GM19397 (cell line): ENCODE measurements around the gene APOB.

Experiments
- ATAC-seq: cut with Tn5 transposase; IDR thresholded peaks from one replicate; pipeline ENCODE4 v1.9.1; 2021; ENCODE audit warnings: mild to moderate bottlenecking, moderate library complexity; ENCODE audit not compliant: unreplicated experiment

APOB gene, protein sequence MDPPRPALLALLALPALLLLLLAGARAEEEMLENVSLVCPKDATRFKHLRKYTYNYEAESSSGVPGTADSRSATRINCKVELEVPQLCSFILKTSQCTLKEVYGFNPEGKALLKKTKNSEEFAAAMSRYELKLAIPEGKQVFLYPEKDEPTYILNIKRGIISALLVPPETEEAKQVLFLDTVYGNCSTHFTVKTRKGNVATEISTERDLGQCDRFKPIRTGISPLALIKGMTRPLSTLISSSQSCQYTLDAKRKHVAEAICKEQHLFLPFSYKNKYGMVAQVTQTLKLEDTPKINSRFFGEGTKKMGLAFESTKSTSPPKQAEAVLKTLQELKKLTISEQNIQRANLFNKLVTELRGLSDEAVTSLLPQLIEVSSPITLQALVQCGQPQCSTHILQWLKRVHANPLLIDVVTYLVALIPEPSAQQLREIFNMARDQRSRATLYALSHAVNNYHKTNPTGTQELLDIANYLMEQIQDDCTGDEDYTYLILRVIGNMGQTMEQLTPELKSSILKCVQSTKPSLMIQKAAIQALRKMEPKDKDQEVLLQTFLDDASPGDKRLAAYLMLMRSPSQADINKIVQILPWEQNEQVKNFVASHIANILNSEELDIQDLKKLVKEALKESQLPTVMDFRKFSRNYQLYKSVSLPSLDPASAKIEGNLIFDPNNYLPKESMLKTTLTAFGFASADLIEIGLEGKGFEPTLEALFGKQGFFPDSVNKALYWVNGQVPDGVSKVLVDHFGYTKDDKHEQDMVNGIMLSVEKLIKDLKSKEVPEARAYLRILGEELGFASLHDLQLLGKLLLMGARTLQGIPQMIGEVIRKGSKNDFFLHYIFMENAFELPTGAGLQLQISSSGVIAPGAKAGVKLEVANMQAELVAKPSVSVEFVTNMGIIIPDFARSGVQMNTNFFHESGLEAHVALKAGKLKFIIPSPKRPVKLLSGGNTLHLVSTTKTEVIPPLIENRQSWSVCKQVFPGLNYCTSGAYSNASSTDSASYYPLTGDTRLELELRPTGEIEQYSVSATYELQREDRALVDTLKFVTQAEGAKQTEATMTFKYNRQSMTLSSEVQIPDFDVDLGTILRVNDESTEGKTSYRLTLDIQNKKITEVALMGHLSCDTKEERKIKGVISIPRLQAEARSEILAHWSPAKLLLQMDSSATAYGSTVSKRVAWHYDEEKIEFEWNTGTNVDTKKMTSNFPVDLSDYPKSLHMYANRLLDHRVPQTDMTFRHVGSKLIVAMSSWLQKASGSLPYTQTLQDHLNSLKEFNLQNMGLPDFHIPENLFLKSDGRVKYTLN (N-terminal part only)

DNA sequence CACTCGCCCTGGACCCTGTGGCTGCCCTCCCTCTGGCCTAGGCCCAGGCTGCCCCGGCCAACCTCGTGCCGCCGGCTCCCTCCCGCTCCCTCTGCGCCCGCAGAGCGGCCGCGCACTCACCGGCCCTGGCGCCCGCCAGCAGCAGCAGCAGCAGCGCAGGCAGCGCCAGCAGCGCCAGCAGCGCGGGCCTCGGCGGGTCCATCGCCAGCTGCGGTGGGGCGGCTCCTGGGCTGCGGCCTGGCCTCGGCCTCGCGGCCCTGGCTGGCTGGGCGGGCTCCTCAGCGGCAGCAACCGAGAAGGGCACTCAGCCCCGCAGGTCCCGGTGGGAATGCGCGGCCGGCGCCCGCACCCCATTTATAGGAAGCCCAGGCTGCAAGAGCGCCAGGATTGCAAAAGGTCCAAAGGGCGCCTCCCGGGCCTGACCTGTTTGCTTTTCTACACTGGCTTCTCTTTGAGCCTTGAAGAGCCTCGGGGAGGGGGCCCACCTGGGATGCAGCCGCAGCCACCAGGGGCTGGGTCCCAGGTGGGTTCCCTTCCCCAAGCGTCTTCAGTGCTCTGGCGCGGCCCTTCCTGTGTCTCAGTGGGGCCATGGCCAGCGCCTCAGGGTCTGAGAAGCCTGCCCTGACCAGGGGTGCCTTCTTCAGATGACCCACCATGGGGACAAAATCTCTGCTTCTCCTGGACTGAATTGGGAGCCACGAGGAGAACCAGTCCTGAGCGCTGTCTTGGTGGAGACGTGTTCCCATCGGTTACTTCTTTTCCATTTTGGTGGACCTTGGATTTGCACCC lies at the start of gene APOB:
Gene APOB, minus strand, starts transcription at position 330 of the 789 bp plus-strand sequence. Its CDS starts 128 bp downstream, at position 202.
- no peak for ATAC-seq

DNA sequence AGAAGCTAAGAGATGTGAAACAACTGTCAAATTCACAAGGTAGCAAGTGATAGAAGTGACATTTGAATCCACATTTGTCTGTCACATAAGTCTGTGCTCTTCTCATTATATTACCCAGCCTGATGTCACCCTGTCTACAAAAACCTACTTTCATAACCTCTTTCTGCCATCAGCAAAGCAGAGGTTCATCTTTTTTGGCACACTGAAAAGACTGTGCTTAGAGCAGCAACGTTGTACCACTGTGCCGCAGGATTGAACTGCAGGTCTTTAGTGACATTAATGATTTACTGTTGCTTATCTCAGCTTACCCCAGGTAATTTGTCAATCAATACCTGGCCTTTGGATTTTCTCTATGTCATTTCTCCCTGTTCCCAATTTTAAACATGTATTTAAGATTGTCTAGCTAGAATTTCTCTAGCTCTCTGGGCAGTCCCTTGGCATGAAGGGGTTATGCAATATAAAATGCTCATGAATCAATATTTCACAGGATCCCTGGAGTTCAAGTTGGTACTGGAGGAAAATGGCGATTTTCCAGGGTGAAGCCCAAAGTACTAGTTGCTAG lies 48.5 kb upstream of the APOB start:
- no peak for ATAC-seq

DNA sequence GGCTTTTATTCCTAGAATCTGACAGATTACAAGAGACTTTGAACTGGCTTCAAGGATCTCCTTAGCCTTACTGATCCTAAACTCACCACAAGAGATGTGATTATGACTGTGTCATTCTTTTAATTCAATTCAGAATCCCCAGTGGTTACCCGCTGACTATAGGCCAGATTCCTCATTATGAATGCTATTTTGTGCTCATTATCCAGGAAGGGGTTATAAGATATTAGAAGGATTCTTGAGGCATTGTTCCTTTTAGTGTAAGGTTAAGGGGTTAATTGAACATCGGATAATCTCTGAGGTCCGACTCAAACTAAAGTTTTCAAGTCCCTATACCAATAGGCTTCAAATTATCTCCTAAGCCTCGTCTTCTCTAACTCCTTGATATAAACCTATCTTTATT lies 40.5 kb upstream of the APOB start:
- no peak for ATAC-seq

DNA sequence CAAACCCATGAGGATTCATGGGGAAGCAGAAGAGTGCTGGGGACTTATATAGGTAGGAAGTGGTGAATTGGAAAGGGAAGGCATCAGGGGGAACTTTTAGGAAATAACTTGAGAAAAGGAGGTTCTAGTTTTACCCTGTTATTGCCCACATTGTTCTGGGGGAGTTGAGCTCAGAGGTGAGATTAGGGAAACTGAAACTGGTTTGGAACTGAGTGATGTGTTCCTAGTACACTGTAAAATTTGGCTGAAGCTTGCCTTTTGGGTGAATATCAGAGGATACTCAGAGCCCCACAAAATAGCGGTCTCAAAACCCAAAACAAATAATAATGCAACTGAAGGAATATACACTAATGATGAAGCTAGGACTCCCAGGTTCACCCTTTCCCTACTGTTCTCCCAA lies 39.6 kb upstream of the APOB start:
- no peak for ATAC-seq

DNA sequence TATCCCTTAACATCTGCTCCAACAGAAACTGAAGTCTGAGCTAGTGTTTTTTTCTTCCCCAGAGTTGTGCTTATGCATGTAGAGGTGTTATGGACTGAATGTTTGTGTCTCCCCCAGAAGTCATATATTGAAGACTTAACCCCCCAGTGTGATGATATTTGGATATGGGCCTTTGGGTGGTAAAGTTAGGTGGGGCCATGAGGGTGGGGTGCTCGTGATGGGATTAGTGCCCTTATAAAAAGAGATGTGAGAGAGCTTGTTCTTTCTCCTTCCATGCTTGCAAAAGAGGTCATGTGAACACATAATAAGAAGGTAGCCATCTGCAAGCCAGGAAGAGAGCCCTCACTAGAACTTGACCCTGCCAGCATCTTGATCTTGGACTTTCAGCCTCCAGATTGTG lies 34.4 kb upstream of the APOB start:
- ATAC-seq: no peak

DNA sequence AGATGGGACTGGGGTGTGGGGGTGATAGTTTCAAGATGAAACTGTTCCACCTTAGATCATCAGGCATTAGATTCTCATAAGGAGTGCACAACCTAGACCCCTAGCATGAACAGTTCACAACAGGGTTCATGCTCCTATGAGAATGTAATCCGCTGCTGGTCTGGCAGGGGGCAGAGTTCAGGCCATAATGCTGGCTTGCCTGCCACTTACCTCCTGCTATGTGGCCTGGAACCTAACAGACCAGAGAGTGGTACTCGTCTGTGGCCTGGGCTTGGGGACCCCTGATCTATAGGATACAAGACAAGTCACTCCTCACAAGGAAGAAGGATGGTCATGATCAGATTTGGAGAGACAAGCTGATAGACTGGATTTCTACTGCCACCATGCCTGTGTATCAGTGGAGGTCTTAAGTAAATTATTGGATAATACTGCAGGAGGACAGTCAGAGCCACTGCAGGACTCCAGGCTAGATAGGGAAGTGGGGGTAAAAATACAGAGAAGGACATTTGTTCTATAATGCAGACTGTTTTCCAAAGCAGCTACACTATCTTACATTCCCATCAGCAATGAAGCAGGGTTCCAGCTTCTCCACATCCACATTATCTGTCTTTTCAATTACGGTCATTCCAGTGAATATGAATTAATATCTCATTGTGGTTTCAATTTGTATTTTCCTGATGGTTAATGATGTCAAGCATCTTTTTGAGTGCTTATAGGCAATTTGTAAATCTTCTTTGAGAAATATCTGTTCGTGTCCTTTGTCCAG lies 28.8 kb upstream of the APOB start:
- no peak for ATAC-seq

DNA sequence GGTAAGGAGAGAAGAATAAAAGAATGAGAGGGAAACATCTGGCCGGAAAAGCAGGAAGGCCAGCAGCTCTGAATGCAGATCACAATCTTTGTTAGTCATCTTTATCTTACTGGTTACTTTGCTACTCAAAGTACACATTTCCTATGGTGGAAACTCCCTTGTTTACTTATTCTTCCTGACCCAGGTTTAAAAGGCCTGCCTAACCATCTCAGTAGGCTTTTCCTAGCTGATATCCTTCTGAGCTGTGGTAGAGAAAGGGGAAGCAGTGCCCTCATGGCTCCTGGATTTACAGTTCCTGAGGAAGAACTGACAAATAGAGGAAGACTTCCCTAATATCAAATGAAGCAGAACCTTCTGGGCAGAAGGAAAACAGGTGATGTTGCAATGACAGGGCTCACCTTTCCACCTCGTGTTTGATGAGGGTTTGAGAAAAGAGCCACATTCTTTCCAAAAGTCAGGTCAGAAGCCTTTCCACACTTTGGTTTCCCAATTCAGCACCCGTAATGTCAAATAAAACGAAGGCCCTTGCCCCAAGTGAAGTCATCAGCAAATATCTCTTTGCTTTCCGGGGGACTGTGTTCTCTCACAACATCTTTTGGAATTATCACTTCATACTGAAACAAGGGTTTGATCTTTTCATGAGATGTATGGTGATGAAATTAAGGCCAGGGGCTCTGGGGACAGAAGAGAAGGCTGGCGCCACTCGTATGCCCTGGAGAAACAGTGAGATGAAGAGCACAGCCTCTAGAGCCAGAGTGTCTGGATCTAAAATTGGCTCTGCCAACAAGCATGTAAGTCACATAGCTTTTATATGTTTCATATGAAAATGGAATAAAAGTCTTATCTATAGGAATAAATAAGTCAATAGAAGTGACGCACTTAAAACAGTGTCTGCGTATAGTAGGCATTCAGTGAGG lies 26.7 kb upstream of the APOB start:
- ATAC-seq: no peak

DNA sequence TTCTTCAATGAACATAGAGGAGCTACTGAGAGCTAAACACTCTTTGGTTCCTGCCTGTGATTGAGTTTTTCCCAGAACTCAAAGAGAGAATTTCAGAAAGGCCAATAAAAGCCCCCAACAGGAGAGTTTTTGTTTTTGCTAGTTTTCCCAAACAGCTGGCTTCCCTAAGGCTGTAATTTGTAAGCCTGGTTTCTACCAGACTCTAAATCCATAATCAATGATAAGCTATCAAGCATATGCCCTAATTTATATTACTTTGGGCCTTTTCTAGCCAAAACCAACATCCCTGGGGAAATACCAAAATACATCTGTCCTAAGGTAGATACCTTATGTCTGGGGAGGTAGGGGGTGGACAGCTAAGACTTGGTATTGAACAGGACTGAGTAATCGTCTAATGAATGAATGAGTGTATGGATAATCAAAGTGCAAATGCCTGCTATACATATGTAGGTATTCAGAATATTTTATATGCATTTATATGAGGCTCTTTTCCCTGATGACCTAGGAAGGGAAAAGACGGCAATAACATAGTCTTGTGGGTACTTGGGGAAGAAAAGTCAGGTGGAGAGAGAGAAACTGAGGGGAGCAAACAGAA lies 26.0 kb upstream of the APOB start:
- no peak for ATAC-seq

DNA sequence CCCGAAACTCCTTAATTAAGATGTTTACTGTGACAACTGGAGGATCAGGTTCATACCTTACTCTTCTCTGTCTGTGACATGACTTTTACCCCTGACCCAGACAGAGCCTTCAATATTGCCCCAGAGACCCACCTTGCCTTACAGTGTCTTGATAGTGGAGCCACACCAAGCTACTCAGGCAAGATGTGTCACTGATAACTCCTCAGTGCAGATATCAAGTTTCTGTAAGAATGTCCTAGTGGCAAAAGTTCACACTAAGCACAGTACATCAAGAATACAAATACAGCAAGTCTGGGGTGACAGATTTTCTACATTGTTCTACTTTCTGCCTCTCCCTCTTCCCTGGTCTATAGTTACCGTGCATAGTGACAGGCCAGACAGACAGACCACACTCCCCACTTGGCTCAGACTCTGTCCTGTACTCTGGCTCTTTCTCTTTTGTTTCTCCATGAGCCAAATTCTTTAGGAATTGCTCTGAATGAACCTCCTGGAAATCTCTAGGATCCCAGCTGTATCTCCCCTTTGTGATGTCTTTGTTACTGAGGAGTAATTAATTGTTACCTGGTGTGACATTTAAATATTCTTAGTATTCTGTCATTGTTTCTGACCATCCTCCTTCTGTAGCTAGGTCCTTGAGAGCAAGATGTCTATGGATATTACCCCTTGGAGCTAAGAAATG lies 24.1 kb upstream of the APOB start:
- ATAC-seq: no peak

DNA sequence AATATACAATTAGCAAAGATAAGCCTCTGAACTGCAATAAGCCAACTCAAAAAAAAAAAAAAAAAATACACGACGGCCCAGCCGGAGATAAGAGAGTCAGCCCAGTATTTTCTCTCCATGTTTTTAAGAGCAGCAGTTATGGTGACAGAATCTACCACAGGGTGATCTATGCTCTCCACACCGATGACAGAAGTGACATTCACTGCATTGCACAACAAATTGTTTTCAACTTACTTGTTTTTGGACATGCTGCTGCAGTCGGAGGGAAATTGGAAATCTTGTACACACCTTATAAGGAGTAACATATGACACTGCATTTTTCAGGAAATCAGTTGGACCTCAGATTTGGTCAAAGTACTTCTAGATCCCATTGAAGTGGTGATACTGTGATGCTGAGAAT lies 23.3 kb upstream of the APOB start:
- no peak for ATAC-seq

DNA sequence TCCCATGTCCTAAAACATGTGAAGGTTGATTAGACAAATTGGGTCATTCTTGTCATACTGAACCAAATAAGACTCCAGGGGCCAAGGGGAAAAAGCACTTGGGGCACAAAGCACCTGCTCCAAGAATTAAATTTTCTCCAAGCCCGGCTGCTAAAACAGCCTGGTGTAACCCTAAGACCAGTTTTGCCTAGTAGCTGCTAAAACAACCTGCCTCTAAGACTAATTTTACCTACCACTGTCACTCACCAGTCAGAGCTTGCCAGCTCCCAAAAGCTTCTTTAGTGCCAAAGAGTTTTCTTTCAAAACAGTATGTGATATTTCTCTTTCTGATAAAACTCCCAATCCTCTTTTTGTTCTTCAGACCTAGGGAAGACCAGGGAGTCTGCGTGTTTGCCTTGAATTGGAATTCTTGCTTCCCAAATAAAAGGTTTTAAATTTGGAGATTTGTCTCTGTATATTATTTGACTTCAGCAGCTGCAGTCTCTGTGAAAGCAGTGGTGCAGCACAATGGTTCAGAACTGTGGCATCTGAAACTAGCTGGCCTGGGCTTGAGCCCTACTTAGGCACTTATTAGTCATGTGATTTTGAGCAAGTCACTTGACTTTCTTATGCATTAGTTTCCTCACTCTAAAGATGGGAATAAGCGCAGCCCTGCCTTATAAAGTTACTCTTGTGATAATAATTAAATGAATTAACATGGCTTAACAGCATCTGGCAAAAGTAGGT lies 16.2 kb upstream of the APOB start:
- no peak for ATAC-seq

DNA sequence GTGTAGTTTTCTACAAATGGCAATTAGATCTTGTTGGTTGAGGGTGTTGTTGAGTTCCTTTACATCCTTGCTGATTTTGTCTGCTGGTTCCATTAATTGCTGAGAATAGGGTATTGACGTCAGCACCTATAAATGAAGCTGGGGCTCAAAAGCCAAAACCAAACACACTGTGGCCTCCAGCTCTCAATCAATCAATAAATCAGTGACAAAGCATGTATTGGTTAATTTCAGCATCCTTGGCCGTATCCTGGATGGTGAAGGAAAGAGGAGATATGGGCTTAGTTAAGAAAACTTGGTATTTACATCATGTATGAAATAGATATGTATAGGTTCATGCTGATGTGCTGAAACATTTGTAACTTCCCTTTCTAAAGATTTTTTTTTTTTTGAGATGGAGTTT lies 13.2 kb upstream of the APOB start:
- ATAC-seq: no peak

DNA sequence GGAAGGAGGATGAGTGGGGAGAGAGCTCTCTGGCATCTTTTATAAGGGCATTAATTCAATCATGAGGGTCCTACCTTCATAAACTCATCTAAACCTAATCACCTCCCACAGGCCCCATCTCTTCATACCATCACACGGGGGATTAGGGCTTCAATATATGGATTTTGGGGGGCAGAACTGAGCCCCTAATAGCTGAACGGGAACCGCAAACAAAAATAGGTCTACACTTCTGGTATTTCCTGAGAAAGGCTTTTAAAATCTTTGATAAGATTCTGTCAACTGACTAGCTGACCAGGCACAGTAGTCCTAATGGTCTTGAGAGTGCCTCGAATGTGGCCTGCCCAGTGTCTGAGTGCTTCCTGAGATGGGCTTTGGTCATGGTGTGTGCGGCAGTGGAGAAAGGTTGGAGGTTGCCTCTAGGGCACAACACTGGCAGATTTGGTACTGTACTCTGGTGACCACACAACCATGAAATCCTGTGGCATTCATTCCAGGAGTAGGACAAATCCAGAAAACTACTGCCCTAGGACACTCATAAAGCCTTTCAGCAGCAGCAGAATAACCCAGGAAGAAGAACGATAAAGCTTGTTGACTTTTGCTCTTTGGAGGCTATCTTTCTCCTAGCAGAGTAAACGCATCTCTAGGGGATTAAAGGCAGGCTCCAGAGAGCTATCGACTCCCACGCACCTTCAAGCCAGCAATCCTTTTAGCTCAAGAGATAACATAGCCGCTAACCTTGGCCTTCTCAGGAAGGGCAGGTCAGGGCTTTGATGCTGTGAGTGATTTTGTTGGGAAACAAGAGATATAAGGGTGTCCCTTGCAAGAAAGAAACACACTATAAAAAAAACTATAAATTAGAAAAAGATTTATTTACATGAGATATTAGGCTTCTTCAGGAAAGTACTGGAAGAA lies 12.3 kb upstream of the APOB start:
- ATAC-seq: no peak

DNA sequence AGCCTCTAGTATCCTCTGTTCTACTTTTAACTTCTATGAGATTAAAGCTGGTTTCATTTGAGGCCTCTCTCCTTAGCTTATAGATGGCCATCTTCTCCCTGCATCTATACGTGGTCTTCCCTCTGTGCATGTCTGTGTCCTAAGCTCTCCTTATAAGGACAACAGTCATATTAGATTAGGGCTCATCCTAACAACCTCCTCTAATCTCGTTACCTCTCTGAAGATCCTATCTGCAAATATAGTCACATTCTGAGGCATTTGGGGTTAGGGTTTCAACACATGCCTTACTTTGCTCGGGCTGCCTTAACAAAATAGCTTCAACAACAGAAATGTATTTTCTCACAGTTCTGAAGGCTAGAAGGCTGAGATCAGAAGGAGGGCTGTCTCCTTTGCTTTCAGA lies 11.6 kb upstream of the APOB start:
- no peak for ATAC-seq

DNA sequence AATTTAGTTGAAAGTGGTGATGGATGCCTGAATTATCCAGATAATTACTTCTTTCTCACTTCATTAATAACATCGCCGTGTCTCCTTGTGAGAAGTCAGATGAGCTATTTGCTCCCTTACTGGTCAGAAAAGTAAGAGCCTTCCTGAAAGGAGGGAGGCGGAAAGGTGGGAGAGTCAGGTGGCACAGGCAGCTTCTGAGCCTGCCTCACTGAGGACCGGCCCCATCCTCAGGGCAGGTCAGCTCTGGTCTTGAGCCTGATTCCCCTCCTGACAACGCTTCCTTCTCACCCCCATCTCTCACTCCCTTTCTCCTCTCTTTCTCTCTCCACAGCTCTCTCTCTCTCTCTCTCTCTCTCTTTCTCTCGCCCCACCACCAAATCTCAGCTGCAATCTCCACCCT lies 10.1 kb upstream of the APOB start:
- no peak for ATAC-seq

DNA sequence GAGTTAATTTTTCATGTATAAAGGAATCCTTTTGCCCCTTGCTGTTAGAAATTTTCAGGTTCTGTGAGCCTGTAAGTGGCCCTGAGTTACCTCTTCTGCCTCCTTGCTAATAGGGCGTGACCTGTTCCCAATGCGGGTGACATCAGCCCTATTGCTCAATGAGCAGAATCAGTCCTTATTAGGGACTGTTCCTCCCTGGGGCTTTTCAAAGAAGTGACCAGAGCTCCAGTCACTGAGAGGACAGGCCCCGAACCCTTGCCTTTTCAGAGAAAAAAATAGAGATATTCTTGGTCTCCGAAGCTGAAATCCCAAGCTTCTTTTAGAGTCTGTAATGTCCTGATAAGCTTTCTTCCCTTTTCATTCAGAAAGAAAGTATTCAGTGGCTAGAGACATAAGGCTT lies 8.2 kb upstream of the APOB start:
- no peak for ATAC-seq
